ENCODE results near the gene KATNAL2. TPM values are rescaled to one million over a fixed set of nuclear protein-coding genes. Genes with fewer than 3 reads are reported as not detected.

Gene KATNAL2
- total and polyA plus RNA-seq, 2 donors from 2014 or later, result 6.9 to 13.4 TPM

DNA sequence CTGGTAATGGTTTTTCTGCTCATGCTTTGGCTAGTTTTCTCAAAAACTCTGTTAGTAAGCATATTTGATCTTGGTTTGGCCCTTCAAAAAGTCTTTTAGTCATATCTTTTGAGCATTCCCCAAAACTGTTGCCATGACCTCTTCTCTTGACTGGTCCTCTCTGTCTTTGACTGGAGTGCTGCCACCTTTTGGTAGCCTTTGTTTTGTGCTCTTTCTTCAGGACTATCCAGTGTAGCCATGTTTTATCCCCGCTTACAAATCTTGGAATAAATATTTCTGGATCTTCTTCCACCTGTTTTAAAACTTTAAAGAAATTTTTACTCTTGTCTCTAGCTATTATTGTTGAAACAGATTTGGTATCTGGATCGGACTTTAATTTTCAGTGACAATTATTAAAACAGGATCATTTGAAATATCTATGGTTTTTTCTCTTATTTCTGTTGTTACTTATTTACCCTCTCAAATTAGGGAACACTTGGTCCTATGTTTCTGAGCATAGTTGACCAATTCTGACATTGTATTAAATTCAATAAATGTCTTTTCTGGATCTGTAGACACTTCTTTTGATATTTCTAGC lies 119.0 kb downstream of the KATNAL2 start:
- Histone ChIP-seq H3K9me3 (ENCODE audit: control insufficient read depth in 2 of 3, insufficient read depth in 1 of 3, low read length in 3 of 3) (no peaks in the 10 kb centered on the region), H3K9ac (ENCODE audit: low read length in 3 of 3) (no peak overlapping the region), H3K4me1 (ENCODE audit: control insufficient read depth in 2 of 3, insufficient read depth in 2 of 3, low read depth in 1 of 3, low read length in 3 of 3) (no peaks in the 10 kb centered on the region), H3K4me3 (ENCODE audit: low read length in 3 of 3) (no peak overlapping the region), H3K36me3 (ENCODE audit: control insufficient read depth in 2 of 3, insufficient read depth in 3 of 3, low read length in 3 of 3) (no peaks in the 10 kb centered on the region), H3K27me3 (ENCODE audit: control insufficient read depth, insufficient read depth, low read length) (no peaks in the 10 kb centered on the region), H3K27ac (ENCODE audit: low read depth in 2 of 2, low read length in 2 of 2) (no peak overlapping the region)
- intact Hi-C loops (cut with DNase I), result no loop called here
- TF ChIP-seq, protein P1, sequence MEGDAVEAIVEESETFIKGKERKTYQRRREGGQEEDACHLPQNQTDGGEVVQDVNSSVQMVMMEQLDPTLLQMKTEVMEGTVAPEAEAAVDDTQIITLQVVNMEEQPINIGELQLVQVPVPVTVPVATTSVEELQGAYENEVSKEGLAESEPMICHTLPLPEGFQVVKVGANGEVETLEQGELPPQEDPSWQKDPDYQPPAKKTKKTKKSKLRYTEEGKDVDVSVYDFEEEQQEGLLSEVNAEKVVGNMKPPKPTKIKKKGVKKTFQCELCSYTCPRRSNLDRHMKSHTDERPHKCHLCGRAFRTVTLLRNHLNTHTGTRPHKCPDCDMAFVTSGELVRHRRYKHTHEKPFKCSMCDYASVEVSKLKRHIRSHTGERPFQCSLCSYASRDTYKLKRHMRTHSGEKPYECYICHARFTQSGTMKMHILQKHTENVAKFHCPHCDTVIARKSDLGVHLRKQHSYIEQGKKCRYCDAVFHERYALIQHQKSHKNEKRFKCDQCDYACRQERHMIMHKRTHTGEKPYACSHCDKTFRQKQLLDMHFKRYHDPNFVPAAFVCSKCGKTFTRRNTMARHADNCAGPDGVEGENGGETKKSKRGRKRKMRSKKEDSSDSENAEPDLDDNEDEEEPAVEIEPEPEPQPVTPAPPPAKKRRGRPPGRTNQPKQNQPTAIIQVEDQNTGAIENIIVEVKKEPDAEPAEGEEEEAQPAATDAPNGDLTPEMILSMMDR (IDR thresholded peaks at IDR 0.05; ENCODE audit: borderline replicate concordance, extremely low read depth, insufficient read depth), result peak; percentile 34
- FAIRE-seq (no peak), DNase-seq (peak in 2 of 5 donors; percentile 35 to 45)

DNA sequence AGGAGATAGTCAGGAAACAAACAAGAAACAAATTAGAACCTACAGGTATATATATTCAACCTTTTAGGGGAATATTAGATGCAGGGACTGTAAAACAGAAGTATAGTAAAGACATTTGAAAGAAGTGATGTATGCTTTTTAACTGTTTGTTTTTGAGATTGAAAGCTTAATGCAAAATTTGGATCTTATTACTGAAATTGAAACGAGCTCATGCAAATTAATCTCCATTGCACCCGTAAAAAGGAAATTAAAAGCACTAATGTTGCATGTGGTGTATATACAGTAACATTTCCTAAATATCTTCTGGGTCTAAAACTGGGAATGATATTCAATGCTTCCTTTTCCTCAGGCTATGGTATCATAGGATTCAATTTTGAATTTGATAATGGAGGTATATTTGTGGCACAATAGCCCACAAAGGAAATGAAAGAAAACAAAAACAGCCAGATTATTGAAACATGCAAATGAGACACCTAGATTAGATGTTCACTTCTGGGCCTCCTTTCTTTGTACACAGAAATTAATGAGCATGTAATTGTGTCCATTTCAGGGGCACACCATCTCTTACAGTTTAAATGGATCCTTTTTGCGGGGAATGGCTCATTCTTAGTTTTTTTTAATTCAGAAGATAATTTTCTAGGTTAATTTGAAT lies 119.7 kb downstream of the KATNAL2 start:
- DNase-seq, result no peak
- intact Hi-C loops (cut with DNase I), result no loop called here
- H3K27ac ChIP-seq (ENCODE audit: low read depth in 2 of 2, low read length in 2 of 2), result no peak overlapping the region
- H3K27me3 ChIP-seq (ENCODE audit: control insufficient read depth, insufficient read depth, low read length), result no peaks in the 10 kb centered on the region
- H3K4me3 ChIP-seq (ENCODE audit: low read length in 3 of 3), result no peak overlapping the region
- TF ChIP-seq, protein P1 (IDR thresholded peaks at IDR 0.05; ENCODE audit: borderline replicate concordance, extremely low read depth, insufficient read depth), result no peak
- H3K36me3 ChIP-seq (ENCODE audit: control insufficient read depth in 2 of 3, insufficient read depth in 3 of 3, low read length in 3 of 3), result no peaks in the 10 kb centered on the region
- H3K9me3 ChIP-seq (ENCODE audit: control insufficient read depth in 2 of 3, insufficient read depth in 1 of 3, low read length in 3 of 3), result no peaks in the 10 kb centered on the region
- no peak overlapping the region for H3K9ac ChIP-seq (ENCODE audit: low read length in 3 of 3)
- no peaks in the 10 kb centered on the region for H3K4me1 ChIP-seq (ENCODE audit: control insufficient read depth in 2 of 3, insufficient read depth in 2 of 3, low read depth in 1 of 3, low read length in 3 of 3)
- no peak for FAIRE-seq

DNA sequence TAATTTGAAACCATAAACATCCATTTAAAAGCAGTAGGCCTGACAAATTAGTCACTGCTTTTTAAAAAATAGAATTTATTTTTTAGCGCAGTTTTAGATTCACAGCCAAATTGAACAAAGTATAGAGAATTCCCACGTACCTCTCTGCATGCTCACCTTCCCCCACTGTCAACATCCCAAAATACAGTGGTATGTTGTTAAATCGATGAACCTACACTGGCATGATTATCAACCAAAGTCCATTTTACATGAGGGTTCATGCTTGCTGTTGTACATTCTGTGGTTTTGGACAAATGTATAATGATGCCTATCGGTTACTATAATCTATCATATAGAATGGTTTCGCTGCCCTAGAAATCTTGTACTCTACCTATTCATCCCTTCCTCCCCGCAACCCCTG lies 123.6 kb downstream of the KATNAL2 start:
- Histone ChIP-seq H3K27me3 (ENCODE audit: control insufficient read depth, insufficient read depth, low read length) (no peaks in the 10 kb centered on the region), H3K4me3 (ENCODE audit: low read length in 3 of 3) (no peak overlapping the region), H3K27ac (ENCODE audit: low read depth in 2 of 2, low read length in 2 of 2) (no peak overlapping the region), H3K36me3 (ENCODE audit: control insufficient read depth in 2 of 3, insufficient read depth in 3 of 3, low read length in 3 of 3) (no peaks in the 10 kb centered on the region), H3K9ac (ENCODE audit: low read length in 3 of 3) (no peak overlapping the region), H3K4me1 (ENCODE audit: control insufficient read depth in 2 of 3, insufficient read depth in 2 of 3, low read depth in 1 of 3, low read length in 3 of 3) (no peaks in the 10 kb centered on the region), H3K9me3 (ENCODE audit: control insufficient read depth in 2 of 3, insufficient read depth in 1 of 3, low read length in 3 of 3) (no peaks in the 10 kb centered on the region)
- DNase-seq (no peak), FAIRE-seq (no peak)
- TF ChIP-seq, protein P1 (IDR thresholded peaks at IDR 0.05; ENCODE audit: borderline replicate concordance, extremely low read depth, insufficient read depth), result no peak
- intact Hi-C loops (cut with DNase I), result no loop called here
